Tibial nerve (tissue), 4 donors: ENCODE results near the gene DPP9. TPM values are rescaled to one million over a fixed set of nuclear protein-coding genes. Genes with fewer than 3 reads are reported as not detected.

Experiments
- DNase-seq, 2 donors: peaks; one replicate each; pipeline ENCODE4 v3.0.0-alpha.2; 2019; ENCODE audit warnings: low spot score in 2 of 2
- H3K27ac ChIP-seq, 4 donors: fragments of 200-600 bp; sonication (generic) in 3 of 4; one replicate each; pipeline ENCODE4 v1.5.1; 2017 to 2019; ENCODE audit warnings: mild to moderate bottlenecking in 1 of 4
- H3K27me3 ChIP-seq, 2 donors: fragments of 200-600 bp; sonication (generic) in 1 of 2; one replicate each; pipeline versions ENCODE4 v1.5.1 to v1.6.0; 2017 to 2019
- H3K36me3 ChIP-seq, 3 donors: fragments of 200-600 bp; sonication (generic); one replicate each; pipeline ENCODE4 v1.5.1; 2018 to 2019
- H3K4me1 ChIP-seq, 4 donors: fragments of 200-600 bp; sonication (generic) in 3 of 4; one replicate each; pipeline ENCODE4 v1.5.1; 2017 to 2019
- H3K4me3 ChIP-seq, 4 donors: fragments of 200-600 bp; sonication (generic) in 3 of 4; one replicate each; pipeline ENCODE4 v1.5.1; 2017 to 2019; ENCODE audit warnings: mild to moderate bottlenecking in 1 of 4, moderate library complexity in 1 of 4
- H3K9me3 ChIP-seq, 4 donors: fragments of 200-600 bp; sonication (generic) in 3 of 4; one replicate each; pipeline ENCODE4 v1.5.1; 2017 to 2019
- CTCF ChIP-seq, 5 experiments: fragments of 200-600 bp in 3 of 5; fragments of 450-650 bp in 2 of 5; sonication (generic) in 3 of 5; IDR thresholded peaks; one replicate each; pipeline ENCODE4 v1.5.1; 2016 to 2019; ENCODE audit warnings: antibody characterized with exemption in 5 of 5, mild to moderate bottlenecking in 3 of 5, moderate library complexity in 2 of 5
- EP300 ChIP-seq, 2 donors: sonication (generic); formaldehyde crosslinking; IDR thresholded peaks; one replicate each; pipeline ENCODE4 v1.6.1; 2017; ENCODE audit warnings: antibody characterized with exemption in 2 of 2, mild to moderate bottlenecking in 1 of 2
- POLR2A ChIP-seq, 2 donors: fragments of 450-650 bp; IDR thresholded peaks; one replicate each; pipeline ENCODE4 v1.6.1; 2017; ENCODE audit warnings: antibody characterized with exemption in 2 of 2, mild to moderate bottlenecking in 2 of 2, moderate library complexity in 2 of 2
- WGBS, 2 donors: methylation state at CpG; one replicate each; pipeline ENCODE4 v1.1.5; 2018; 5-methylcytosine and 5-hydroxymethylcytosine counted together
- total RNA-seq, 4 donors: library from RNA; depleted of rRNA; stranded (reverse); fragments of >200 nt; gene quantifications; one replicate each; pipeline ENCODE4 v1.1.0, GENCODE V29; 2016

Gene DPP9
- total RNA-seq, 4 donors from 2014 or later: 53.9 to 134 (median 68.0) TPM

- H3K4me1 ChIP-seq: peaks cover 0 to 47% (median 1%) of the 10 kb centered on the region in 4 donors
- no peaks in the 10 kb centered on the region for H3K27me3 ChIP-seq
- H3K4me3 ChIP-seq: no peak overlapping the region
- peak overlapping the region in 2 of 4 donors; percentile 40 for H3K27ac ChIP-seq
- DNase-seq: peak; percentile 70 to 76
- H3K36me3 ChIP-seq: peaks cover 3 to 95% (median 14%) of the 10 kb centered on the region in 3 donors
- no peak for TF ChIP-seq CTCF (IDR thresholded peaks at IDR 0.05)
- TF ChIP-seq EP300 (IDR thresholded peaks at IDR 0.05): peak in 1 of 2 donors; percentile 38
- 90 to 93% methylated on average over 21 to 26 of the region's 32 CpGs for WGBS, 2 donors
- H3K9me3 ChIP-seq: no peaks in the 10 kb centered on the region
These were observed 10.2 kb downstream of the DPP9 start for GRCh38 chr19:4713384-4713951.

GRCh38 chr19:4712771-4713170 lies 10.9 kb downstream of the DPP9 start:
- no peak for DNase-seq
- no peaks in the 10 kb centered on the region for H3K9me3 ChIP-seq
- H3K27me3 ChIP-seq: no peaks in the 10 kb centered on the region
- H3K4me3 ChIP-seq: no peak overlapping the region
- peaks cover 0 to 46% (median 0%) of the 10 kb centered on the region in 4 donors for H3K4me1 ChIP-seq
- 84 to 92% methylated on average over 8 to 14 of the region's 14 CpGs for WGBS, 2 donors
- TF ChIP-seq CTCF (IDR thresholded peaks at IDR 0.05): no peak
- TF ChIP-seq POLR2A (IDR thresholded peaks at IDR 0.05): no peak
- no peak for TF ChIP-seq EP300 (IDR thresholded peaks at IDR 0.05)
- peaks cover 3 to 88% (median 7%) of the 10 kb centered on the region in 3 donors for H3K36me3 ChIP-seq
- peak overlapping the region in 3 of 4 donors; percentile 2 to 40 (median 40) for H3K27ac ChIP-seq

- no peak overlapping the region for H3K27ac ChIP-seq
- H3K27me3 ChIP-seq: no peaks in the 10 kb centered on the region
- peaks cover 0 to 33% (median 0%) of the 10 kb centered on the region in 4 donors for H3K4me1 ChIP-seq
- 92 to 96% methylated on average over 8 of the region's 8 CpGs for WGBS, 2 donors
- no peak for DNase-seq
- no peaks in the 10 kb centered on the region for H3K9me3 ChIP-seq
- no peak for TF ChIP-seq POLR2A (IDR thresholded peaks at IDR 0.05)
- no peak for TF ChIP-seq EP300 (IDR thresholded peaks at IDR 0.05)
- no peak for TF ChIP-seq CTCF (IDR thresholded peaks at IDR 0.05)
- H3K4me3 ChIP-seq: no peak overlapping the region
- peaks cover 3 to 74% (median 6%) of the 10 kb centered on the region in 3 donors for H3K36me3 ChIP-seq
These were observed 12.4 kb downstream of the DPP9 start for GRCh38 chr19:4711211-4711610.

GRCh38 chr19:4710281-4710600 lies 13.4 kb downstream of the DPP9 start:
- H3K27ac ChIP-seq: no peak overlapping the region
- H3K27me3 ChIP-seq: no peaks in the 10 kb centered on the region
- no peaks in the 10 kb centered on the region for H3K9me3 ChIP-seq
- peaks cover 0 to 25% (median 2%) of the 10 kb centered on the region in 4 donors for H3K4me1 ChIP-seq
- peaks cover 3 to 71% (median 6%) of the 10 kb centered on the region in 3 donors for H3K36me3 ChIP-seq
- WGBS, 2 donors: 84 to 99% methylated on average over 11 to 13 of the region's 16 CpGs
- H3K4me3 ChIP-seq: no peak overlapping the region
- TF ChIP-seq POLR2A (IDR thresholded peaks at IDR 0.05) (no peak), CTCF (IDR thresholded peaks at IDR 0.05) (no peak), EP300 (IDR thresholded peaks at IDR 0.05) (no peak)
- no peak for DNase-seq

GRCh38 chr19:4709440-4710280 lies 14.0 kb downstream of the DPP9 start:
- no peak overlapping the region for H3K27ac ChIP-seq
- H3K4me1 ChIP-seq: peaks cover 0 to 24% (median 3%) of the 10 kb centered on the region in 4 donors
- no peak for DNase-seq
- no peaks in the 10 kb centered on the region for H3K9me3 ChIP-seq
- no peak overlapping the region for H3K4me3 ChIP-seq
- TF ChIP-seq EP300 (IDR thresholded peaks at IDR 0.05) (no peak), POLR2A (IDR thresholded peaks at IDR 0.05) (no peak), CTCF (IDR thresholded peaks at IDR 0.05) (no peak)
- no peaks in the 10 kb centered on the region for H3K27me3 ChIP-seq
- peaks cover 3 to 74% (median 6%) of the 10 kb centered on the region in 3 donors for H3K36me3 ChIP-seq
- WGBS, 2 donors: 83 to 84% methylated on average over 20 of the region's 20 CpGs
